Adipose tissue (tissue), 3 donors: ENCODE data around the gene TBRG4. TPM values are rescaled to one million over a fixed set of nuclear protein-coding genes. Genes with fewer than 3 reads are reported as not detected.

Experiments used
- H3K27ac ChIP-seq: one replicate; pipeline ENCODE4 v1.5.1; 2013; ENCODE audit warnings: low read depth, low read length
- WGBS, 3 donors: extraction: QIAGEN DNeasy Blood & Tissue Kit; methylation state at CpG; one replicate each; pipeline ENCODE4 v1.1.7; 2013; 5-methylcytosine and 5-hydroxymethylcytosine counted together
- polyA plus RNA-seq, 3 donors: library from polyadenylated mRNA; stranded (reverse); fragments of 200-250 nt; gene quantifications; one replicate each; pipeline ENCODE4 v1.2.3, GENCODE V29; 2013
- donor health status: healthy with polysubstance abuse.
- donor health status: Bipolar disorder and iron deficiency.
- donor health status: healthy.

Gene TBRG4
- polyA plus RNA-seq, 3 donors: 25.3 to 45.6 (median 27.1) TPM

GRCh38 chr7:45147858-45148652 lies 36.6 kb upstream of the TBRG4 start:
- 54 to 69% (median 57%) methylated on average over 32 of the region's 32 CpGs for WGBS, 3 donors
- H3K27ac ChIP-seq: no peak overlapping the region

- H3K27ac ChIP-seq: no peak overlapping the region
- WGBS, 3 donors: 80 to 87% (median 81%) methylated on average over 19 of the region's 19 CpGs
Measured at GRCh38 chr7:45146531-45147379, 35.3 kb upstream of the TBRG4 start.

GRCh38 chr7:45145881-45146280 lies 34.4 kb upstream of the TBRG4 start:
- no peak overlapping the region for H3K27ac ChIP-seq
- 79 to 92% (median 80%) methylated on average over 7 of the region's 7 CpGs for WGBS, 3 donors

GRCh38 chr7:45143616-45144015 lies 32.1 kb upstream of the TBRG4 start:
- 80 to 92% (median 87%) methylated on average over 4 of the region's 4 CpGs for WGBS, 3 donors

GRCh38 chr7:45140827-45141226 lies 29.3 kb upstream of the TBRG4 start:
- WGBS, 3 donors: 57 to 84% (median 59%) methylated on average over 4 of the region's 4 CpGs
- H3K27ac ChIP-seq: no peak overlapping the region

More at GRCh38 chr7:45143616-45144015, 32.1 kb upstream of the TBRG4 start:
- no peak overlapping the region for H3K27ac ChIP-seq

GRCh38 chr7:45138433-45139267 lies 27.2 kb upstream of the TBRG4 start:
- no peak overlapping the region for H3K27ac ChIP-seq
- WGBS, 3 donors: 67 to 75% (median 69%) methylated on average over 10 of the region's 10 CpGs

GRCh38 chr7:45136106-45137060 lies 24.9 kb upstream of the TBRG4 start:
- 35 to 44% (median 42%) methylated on average over 9 of the region's 9 CpGs for WGBS, 3 donors
- no peak overlapping the region for H3K27ac ChIP-seq

- no peak overlapping the region for H3K27ac ChIP-seq
- 88 to 94% (median 93%) methylated on average over 7 of the region's 7 CpGs for WGBS, 3 donors
Measured at GRCh38 chr7:45133877-45134276, 22.4 kb upstream of the TBRG4 start.

GRCh38 chr7:45133352-45133751 lies 21.9 kb upstream of the TBRG4 start:
- no peak overlapping the region for H3K27ac ChIP-seq
- WGBS, 3 donors: 85 to 94% (median 92%) methylated on average over 4 of the region's 4 CpGs

GRCh38 chr7:45132708-45133320 lies 21.3 kb upstream of the TBRG4 start:
- H3K27ac ChIP-seq: no peak overlapping the region
- WGBS, 3 donors: 55 to 85% (median 80%) methylated on average over 7 to 8 of the region's 8 CpGs

- no peak overlapping the region for H3K27ac ChIP-seq
- WGBS, 3 donors: 68 to 70% (median 69%) methylated on average over 4 of the region's 4 CpGs
Measured at GRCh38 chr7:45131891-45132290, 20.4 kb upstream of the TBRG4 start.

GRCh38 chr7:45130910-45131309 lies 19.4 kb upstream of the TBRG4 start:
- WGBS, 3 donors: 57 to 90% (median 86%) methylated on average over 9 of the region's 9 CpGs
- H3K27ac ChIP-seq: no peak overlapping the region

- no peak overlapping the region for H3K27ac ChIP-seq
- WGBS, 3 donors: 68 to 80% (median 69%) methylated on average over 12 of the region's 12 CpGs
Measured at GRCh38 chr7:45129906-45130305, 18.4 kb upstream of the TBRG4 start.

GRCh38 chr7:45129181-45129800 lies 17.8 kb upstream of the TBRG4 start:
- 76 to 82% (median 81%) methylated on average over 15 of the region's 15 CpGs for WGBS, 3 donors
- H3K27ac ChIP-seq: no peak overlapping the region

GRCh38 chr7:45126920-45127319 lies 15.4 kb upstream of the TBRG4 start:
- 85 to 89% (median 87%) methylated on average over 5 to 6 of the region's 6 CpGs for WGBS, 3 donors
- no peak overlapping the region for H3K27ac ChIP-seq

GRCh38 chr7:45126201-45126600 lies 14.7 kb upstream of the TBRG4 start:
- H3K27ac ChIP-seq: no peak overlapping the region
- 77 to 80% (median 79%) methylated on average over 6 of the region's 6 CpGs for WGBS, 3 donors
